HG02885 (cell line): Measurements from ENCODE around the gene ELMO1.
A peak's percentile ranks its signal among the peaks of the same experiment; 100 is the strongest.

Source experiments
- ATAC-seq: cut with Tn5 transposase; IDR thresholded peaks from one replicate; pipeline ENCODE4 v1.9.1; 2021; ENCODE audit warnings: mild to moderate bottlenecking; ENCODE audit not compliant: unreplicated experiment, poor library complexity

Gene ELMO1

DNA sequence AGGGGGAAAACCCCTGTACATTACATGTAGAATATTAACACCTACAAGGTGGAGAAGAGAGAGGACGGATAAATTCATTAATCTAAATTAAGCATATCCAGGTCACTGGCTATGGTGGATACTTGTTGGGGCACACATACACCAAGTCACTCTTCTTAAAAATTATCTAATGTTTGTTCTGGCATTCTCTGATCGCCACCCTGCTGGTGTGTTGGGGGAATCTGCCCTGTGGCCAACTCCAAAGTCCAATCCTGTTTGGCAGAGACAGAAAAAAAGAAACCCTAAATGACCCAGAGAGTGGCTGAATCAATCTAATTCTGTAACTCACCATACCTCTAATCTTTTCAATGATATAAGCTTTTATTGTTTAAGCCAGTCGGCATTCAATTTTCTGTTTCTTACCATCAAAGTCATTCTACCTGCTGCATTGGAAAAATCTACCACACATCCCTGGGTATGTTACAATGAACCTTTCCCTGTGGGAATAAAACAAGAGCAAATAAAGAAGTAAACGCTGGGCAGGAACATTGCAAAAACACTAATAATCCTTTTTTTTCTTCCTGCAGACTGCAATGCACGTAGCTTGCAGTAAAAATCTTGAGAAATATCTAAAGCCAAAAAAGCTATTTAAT is 34.2 kb downstream of the ELMO1 start:
- no peak for ATAC-seq

DNA sequence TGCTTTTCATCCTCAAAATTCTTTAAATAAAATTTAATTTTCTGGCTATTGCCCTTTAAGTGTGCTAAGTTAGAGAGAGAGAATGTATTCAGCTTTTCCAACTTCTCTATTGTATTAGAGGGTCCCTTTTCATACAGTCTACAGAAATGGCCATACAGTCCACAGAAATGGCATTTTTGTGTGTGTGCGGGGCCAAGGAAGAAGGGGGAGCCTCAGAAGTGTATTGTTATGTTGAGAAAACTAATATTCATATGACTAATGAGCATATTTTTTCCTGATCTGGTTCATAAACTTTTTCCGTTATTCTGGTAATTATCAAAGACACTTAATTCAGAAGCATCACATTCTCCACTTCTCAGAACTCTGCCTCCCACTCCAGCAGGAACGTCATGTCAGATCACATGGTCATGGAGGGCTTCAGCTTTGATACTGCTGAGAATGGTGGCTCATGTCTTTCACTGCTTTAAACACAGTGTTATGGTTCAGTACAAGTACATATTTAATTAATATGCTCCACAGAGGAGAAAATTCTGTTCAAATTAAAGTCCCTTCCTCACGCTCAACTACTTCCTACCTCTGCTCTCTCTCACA is 37.1 kb downstream of the ELMO1 start:
- no peak for ATAC-seq

DNA sequence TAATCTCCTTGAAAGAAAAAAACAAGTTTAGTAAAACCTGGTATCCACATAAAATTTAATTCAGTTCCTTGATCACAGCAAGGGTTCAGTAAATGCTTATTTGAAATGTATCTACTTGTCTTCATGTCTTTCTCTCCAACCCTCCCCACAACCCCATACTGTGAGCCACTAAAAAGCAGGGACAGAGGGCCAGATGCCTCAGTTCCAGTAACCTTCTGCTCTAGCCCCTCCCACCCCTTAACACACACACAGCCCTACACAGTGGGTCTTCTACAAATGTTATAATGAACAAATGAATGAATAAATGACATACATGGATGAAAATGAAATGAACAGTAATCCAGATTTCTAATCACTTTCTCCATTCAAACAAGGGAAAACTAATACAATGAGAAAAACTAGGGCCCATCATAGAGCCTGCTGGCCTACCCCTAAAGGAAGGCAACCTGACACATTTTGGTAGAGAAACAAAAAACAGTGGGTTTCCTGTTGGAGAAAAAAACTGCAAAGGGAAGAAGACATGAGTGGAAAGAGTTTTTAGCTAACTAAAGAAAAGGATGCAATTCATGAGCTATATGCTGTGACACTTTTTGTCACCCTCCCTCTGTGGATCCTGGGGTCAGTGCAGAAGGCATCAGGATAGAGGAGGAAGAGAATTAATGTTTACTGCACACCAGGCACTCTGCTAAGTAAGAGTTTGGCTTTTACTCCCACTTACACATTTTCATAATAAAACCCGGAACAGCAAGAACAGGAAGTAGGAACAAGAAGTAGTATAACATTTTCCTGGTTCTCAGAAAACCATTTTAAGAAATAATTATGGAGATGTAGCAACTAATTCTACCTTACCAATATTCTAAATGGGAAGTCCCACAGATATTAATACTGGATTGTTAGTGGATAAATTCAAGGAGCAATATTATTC is 38.1 kb downstream of the ELMO1 start:
- ATAC-seq = no peak

DNA sequence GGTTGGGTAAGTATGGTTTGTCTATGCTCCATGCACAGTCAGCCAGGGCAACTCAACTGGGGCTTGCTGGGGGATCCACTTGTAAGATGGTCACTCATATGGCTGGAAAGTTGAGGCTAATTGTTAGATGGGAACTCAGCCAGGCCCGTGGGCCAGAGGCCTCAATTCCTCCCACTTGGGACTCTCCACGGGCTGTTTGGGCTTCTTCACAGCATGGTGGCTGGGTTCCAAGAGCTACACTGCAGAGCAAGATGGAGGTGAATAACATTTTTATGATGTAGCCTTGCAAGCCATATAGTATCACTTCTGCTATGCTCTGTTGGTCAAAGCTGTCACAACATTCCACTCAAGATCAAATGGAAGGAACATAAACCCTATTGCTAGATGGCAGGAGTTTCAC is 39.2 kb downstream of the ELMO1 start:
- no peak for ATAC-seq

DNA sequence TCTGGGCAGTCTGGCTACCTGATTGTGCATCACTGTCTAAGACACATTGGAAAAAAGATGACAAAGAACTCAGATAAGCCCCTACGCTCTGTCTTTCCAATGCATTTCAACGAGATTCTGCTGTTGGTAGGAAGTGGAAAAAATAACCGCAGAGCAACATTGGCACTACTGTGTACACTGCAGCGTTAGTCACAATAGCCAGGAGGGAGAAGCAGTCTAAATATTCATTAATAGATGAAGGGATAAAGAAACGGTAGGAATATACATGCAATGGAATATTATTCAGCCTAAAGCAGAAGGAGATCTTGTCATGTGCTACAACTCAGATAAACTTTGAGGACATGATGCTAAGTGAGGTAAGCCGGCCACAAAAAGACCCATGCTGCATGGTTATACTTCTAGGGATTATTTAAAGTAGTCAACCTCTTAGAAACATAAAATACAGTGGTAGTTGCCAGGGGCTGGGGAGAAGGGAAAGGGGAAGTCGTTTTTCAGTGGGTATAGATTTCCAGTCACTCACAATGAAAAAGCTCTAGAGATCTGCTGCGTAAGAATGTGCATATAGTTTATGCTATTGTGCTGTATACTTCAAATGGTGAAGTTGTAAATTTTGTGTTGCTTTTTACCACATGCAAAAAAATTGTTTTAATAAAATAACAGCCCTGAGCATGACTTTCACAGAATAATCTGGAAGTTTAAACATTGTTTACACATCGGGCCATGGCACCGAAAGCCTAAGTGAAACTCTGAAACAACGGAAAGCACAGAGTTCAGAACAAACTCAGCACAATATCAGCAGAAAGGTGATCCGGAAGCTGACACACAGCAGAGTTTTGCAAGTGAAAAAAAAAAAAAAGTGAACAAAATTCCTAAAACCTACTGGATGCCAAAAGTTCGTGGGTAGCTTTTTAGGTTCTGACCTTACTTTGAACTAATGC is 40.1 kb downstream of the ELMO1 start:
- ATAC-seq = peak; percentile 66

DNA sequence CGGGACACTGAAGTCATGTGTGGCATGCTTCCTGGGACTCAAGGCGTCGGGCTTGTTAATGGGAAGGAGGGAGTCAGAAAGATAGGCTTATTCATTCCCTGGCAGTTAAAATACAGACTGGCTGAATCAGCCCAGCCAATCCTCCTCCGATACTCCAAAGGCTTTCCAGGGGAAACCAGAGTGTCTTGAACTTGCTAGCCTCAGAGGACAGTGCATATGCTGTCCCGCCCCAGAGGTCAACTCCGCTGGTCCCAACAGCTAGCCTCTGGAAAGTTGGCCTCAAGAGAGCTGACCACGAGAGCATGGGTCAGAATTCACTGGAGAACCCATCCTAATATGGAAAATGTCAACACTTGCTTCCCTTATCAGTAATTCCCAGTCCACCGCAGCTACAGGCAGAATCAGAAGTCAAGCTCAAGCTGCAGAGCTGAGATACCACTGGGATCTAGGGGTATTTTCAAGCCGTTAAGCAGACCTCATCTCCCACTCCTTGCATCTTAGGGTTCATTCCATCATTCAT is 43.0 kb downstream of the ELMO1 start:
- no peak for ATAC-seq

DNA sequence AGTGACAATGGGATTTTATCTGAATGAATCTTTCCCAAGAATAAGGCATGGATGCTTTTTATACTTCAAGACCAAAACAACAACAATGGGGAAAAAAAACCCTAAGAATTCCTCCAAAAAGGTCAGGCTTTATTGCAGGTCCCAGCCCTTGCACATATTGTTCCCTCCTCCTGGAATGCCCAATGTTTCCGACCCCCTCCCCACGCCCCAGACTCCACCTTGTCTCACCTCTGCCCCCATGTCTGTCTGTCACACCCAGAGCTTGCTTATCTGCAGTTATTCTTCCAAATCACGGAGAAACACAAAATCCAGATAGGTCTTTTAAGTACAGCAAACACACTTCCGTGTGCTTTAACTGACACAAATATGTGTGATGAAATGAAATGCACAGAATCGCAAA is 43.5 kb downstream of the ELMO1 start:
- ATAC-seq = no peak

DNA sequence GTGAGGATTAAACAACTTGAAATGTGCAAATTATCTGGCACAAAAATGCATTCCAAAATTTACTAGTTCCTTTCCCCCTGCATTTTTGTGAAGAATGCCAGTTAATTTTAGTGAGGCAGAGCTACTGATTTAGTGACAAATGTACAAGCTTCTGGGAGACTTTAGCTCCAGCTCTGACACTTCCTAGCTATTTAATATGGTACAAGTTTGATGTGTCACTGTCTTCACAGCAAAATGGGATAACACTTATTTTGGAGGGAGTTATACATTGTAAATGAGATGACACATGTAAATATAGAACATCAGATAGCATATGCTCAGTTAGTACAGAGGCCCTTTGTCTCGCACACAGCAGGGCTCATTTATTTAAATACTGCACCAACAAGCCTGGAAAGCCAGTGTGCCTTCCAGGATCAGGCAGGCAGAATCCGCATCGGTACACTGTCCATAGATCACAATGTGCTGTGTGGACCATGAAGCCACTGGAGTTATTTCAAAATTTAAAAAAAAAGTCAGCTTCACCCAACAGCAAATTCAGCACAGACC is 48.7 kb downstream of the ELMO1 start:
- no peak for ATAC-seq

DNA sequence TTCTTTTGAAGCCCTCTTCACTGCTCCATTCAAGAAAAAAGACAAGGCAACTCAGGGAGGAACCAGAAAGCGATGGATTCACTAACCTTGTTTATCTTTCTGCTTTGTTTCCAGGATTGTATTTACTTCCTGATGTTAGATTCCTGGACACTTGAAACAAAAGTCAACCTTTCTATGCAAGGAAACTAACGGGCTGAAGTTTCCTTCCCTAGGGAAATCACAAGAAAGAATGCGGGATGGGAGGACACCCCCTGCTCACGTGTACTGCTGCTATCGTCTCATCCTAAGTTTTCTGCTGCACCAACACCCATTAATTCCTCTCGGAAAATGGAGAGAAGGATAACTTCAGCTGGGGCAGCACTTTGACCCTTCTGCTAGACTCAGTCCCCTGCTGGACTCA is 50.3 kb downstream of the ELMO1 start:
- ATAC-seq = no peak

DNA sequence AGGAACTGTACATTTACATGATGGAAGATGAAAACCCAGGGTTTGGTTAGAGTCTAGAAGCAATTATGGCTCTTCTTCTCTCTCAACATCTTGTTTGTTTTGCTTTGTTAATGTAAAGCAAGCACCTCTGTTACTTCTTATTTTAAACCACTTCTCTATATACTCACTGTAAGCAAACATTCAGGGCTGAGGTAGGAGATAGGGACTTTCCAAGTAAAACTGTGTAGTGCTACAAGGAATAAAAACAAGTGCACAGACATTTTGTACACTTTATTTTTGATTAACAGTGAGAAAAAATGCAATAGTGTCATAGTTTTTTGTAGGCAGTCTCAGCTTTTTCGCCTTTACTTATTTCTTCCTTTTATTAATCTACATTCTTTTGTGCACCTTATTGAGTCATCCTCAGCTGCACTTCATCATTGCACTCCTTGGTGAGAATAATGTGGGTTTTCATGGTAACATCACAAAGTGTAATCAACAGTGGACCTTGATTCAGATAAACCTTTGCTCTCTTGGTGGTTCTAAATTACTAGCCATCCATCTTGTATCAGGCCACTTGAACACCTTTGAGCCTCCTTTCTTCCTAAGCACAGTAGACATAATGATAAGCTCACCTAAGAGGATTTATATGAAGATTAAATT is 52.9 kb downstream of the ELMO1 start:
- no peak for ATAC-seq

DNA sequence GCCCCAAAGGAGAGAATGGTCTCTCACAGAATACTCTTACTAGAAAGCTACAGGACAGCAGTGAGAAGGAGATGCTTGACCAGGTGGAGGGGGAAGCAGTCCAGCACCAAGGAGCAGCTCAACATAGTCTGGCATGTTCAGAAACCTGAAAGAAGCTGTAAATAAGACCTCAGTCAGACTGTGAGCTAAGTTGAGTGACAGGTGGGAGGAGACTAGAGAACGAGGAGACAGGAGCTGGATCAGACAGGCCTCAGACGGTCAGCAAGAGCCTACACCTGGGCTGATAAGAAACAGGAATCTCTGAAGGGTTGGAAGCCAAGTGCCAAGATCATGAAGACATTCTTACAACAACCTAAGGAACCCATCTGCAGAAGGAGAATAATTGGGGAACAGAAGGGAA is 54.5 kb downstream of the ELMO1 start:
- ATAC-seq = peak; percentile 91

DNA sequence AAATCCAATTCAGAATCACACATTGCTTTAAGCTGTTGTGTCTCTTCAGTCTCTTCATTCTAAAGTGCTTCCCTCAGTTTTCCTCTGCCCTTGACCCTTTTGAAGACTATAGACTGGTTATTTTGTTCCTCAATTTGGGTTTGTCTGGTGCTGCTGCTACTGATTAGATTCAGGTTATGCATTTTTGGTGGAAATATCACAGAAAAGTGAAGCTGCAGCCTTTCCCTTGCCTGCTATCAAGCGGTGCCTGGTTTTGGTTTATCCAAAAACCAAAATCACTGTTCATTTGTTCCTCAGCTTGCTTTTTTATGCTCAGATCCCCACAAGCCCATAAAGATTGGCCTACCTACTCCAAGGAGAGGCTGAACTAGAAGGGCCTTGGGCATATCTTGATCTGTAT is 55.2 kb downstream of the ELMO1 start:
- ATAC-seq = no peak

DNA sequence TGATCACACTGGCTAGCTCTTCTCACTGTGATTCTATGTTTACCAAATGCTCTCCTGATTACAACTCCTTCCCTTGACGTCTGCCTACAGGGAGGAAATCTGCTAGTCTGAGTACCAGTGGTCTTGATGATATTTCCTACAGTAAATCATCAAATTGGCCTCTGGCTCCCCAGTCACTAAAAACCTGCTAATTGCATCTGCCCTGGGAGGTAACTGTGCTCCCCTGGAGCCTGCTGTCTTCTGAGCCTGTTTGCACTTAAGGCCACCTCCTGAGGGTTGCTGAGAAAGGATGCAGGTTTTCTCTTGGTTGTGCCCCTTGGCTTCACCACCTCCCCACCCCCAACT is 56.0 kb downstream of the ELMO1 start:
- no peak for ATAC-seq

DNA sequence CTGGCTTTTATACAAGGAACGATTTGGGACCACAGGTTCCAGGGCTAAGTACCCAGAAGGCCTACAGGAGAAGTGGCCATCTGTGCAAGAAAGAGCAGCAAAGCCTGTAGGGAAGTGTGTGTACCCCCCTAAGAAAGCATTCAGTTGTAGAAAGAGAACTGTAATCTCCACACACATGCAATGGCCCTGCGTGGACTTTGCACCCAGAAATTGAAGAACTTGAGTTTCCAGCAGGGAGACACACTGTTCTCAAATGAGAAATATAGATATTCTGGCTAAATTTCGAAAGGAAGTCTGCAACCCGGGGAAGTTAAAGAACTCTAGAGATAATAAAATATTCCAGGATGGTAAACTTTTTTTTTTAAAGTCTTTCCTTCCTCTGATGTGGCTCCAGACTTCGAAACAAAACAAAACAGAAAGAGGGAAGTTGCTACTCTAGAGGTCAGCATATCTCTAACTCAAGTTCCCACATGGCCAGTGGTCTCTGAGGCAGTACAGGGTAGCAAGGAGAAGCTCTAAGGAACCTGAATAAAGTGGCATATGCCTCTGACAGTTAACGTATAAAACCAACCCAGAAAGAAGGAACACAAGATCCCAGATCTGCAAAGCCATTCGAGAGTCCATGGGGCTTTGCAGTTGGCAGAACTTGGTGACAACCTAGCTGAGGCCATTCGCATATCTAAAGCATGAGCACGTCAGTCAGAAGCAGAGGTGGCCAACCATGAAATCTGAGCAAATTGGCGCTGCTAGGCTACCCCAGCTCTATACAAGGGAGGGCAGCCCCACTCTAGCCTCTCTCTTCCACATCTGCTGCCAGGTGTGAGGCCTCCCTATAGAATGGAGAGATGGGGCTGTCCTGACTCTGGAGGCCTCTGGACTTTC is 56.6 kb downstream of the ELMO1 start:
- no peak for ATAC-seq

DNA sequence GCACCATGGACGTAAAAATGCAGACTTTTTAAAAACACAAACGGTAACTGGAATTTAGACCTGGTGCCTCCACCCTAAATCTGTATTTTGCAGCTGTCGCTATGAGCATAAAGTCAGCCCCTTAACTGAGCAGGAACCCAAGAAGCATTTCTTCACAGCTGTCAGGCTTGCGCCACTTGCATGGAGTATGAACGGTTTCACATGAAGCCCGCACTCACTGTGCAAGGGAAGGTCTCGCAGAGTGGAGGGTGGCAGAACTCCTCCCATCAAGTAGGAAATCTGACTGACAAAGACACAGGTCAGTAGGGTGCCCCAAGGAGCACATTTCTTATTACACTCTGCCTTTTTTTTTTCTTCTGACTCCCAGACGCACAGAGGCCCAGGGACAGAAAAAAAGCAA is 58.5 kb downstream of the ELMO1 start:
- ATAC-seq = no peak

DNA sequence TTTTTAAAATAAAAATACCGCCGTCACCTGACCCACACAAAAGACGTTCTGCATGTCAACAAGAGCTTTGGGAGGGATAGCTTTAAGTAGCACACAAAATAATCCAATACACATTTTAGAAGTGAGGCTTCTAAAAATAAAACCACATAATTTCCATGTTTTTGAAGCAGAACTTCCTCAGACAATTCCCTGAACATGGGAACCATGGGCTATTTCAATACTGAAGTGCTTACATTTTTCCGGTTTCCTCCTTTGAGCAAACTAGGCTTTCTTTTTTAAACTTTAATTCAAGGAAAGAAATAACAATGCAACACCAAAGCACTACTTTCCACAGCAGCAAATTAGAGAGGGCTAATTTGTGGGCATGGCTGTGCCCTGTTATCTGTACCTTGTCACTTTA is 59.9 kb downstream of the ELMO1 start:
- no peak for ATAC-seq

DNA sequence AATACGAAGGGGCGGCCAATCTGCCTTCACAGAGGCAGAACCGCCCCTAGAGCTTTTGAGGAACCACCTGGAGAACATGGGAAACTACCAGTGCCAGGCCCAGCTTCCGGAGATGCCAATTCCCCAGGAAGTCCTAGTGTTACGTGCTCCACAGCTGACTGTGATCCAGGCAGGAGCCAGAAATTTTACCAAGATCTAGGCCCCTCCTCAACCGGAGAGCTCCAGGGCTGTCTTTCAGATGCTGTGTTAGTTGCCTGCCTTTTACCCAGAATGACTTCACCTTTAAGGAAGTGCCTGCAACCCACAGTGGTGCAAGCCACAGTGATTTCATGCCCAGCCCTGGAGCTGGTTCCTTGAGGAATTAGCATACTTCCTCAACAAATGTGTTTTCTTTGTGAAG is 62.9 kb downstream of the ELMO1 start:
- ATAC-seq = no peak

DNA sequence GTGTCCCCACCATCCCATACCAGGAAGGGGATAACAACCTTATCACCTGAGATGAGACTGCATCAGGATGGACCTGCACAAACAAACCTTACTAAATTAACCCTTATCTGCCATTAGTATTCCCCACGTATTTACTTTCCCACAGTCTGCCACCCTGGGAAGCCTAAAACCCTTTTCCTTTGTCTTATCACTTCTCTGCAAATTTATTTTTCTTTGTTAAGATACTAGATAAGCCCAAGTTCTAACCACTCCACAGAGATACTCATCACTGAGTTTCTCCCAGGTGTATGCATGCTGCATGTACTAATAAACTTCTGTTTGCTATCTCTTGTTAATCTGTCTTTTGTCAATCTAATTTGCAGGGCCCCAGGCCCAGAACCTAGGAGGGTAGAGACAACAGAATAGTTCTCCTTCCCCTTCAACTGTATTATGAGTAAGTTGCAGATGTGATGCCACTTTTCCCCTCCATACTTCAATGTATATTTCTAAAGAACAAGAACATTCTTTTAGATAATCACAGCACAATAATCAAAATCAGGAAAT is 66.0 kb downstream of the ELMO1 start:
- no peak for ATAC-seq
